ENCODE data around the gene CLASP1.

- TF ChIP-seq, protein P1, sequence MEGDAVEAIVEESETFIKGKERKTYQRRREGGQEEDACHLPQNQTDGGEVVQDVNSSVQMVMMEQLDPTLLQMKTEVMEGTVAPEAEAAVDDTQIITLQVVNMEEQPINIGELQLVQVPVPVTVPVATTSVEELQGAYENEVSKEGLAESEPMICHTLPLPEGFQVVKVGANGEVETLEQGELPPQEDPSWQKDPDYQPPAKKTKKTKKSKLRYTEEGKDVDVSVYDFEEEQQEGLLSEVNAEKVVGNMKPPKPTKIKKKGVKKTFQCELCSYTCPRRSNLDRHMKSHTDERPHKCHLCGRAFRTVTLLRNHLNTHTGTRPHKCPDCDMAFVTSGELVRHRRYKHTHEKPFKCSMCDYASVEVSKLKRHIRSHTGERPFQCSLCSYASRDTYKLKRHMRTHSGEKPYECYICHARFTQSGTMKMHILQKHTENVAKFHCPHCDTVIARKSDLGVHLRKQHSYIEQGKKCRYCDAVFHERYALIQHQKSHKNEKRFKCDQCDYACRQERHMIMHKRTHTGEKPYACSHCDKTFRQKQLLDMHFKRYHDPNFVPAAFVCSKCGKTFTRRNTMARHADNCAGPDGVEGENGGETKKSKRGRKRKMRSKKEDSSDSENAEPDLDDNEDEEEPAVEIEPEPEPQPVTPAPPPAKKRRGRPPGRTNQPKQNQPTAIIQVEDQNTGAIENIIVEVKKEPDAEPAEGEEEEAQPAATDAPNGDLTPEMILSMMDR (IDR thresholded peaks at IDR 0.05): no peak
- no peak for TF ChIP-seq POLR2A (IDR thresholded peaks at IDR 0.05)
These were observed 169.3 kb downstream of the CLASP1 start for GRCh38 chr2:121479882-121480522.
